GM12801 (cell line): ENCODE data around the gene CLTA.

Source experiments
- TF ChIP-seq, protein P1 (sequence below): IDR thresholded peaks from one replicate; pipeline ENCODE4 v1.5.1; 2011; ENCODE audit warnings: control low read depth; ENCODE audit not compliant: insufficient read length; ENCODE audit errors: extremely low read depth

Gene CLTA

DNA sequence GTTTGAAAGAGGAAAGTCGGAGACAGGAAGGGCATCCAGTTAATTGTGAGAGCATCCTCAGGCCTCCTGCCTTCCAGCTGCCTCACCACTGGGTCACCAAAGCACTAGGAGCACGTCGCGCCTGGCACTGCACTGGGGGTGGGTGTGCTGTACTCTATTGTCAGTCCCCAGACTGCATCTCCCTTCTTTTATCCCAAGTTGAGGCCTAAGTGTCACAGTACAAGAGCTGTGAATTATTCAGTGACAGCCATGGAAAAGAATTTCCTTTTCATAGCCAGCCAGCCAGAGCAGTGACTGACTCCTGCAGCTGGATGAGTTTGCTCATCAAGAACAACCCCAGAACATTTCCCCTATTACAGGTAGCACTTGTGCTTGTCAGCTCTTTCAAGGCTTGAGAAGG, 16.3 kb downstream of the CLTA start:
- TF ChIP-seq, protein P1, sequence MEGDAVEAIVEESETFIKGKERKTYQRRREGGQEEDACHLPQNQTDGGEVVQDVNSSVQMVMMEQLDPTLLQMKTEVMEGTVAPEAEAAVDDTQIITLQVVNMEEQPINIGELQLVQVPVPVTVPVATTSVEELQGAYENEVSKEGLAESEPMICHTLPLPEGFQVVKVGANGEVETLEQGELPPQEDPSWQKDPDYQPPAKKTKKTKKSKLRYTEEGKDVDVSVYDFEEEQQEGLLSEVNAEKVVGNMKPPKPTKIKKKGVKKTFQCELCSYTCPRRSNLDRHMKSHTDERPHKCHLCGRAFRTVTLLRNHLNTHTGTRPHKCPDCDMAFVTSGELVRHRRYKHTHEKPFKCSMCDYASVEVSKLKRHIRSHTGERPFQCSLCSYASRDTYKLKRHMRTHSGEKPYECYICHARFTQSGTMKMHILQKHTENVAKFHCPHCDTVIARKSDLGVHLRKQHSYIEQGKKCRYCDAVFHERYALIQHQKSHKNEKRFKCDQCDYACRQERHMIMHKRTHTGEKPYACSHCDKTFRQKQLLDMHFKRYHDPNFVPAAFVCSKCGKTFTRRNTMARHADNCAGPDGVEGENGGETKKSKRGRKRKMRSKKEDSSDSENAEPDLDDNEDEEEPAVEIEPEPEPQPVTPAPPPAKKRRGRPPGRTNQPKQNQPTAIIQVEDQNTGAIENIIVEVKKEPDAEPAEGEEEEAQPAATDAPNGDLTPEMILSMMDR = no peak

DNA sequence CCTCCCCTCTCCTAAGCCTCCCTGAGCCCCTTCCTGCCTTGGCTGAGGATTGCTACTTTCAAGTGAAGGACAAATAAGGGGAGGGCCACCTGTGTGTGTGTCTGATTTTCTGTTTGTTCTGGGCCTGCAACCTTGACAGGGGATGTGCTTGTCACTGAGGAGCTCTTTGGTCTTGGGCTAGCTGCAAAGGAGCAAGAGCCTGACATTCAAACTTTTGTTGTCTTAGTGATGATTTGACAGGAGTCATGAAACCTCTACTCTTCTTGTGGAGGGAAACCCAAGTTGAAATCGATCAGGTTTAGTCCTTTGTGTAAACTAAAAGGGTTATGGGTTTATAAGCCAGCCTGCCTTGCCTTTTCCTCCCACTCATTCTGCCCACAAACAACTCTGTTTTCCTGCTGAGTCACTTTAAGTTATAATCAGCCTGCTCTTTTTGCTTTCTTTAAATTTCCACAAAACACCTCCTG, 16.9 kb downstream of the CLTA start:
- TF ChIP-seq, protein P1 = no peak

DNA sequence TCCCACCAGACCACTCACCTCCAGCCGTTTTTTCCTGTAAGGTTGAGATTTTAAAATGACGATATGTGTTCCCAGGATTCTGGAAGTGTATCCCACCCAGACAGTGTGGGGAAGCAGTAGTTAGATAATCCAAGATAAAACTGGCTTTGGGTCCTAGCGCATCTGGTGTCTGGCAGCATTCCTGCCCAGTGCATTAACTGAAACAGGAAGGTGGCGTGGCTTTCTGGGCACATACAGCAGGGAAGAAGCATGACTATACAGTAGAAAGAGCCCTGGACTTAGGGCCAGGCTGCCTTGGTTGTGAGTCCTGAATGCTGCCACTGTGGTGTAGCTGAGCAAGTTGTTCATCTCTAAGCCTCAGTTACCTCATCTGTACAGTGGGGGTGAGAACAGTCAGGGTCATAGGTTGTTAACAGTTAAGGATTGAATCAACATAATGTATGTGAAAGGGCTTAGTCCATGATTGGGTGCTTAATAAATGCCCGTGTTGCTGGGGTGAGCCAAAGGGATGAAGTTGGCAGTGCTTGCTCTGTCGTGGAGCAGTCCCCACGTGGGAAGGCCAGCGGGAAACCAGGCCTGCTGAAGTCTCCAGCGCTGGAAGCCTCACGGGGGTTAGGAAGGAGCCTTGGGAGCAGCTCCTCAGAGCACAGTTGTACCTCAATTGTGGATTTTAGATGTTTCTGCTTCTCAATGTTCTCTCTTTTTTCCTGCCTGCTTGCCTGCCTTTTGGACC, 18.0 kb downstream of the CLTA start:
- TF ChIP-seq, protein P1 = no peak

DNA sequence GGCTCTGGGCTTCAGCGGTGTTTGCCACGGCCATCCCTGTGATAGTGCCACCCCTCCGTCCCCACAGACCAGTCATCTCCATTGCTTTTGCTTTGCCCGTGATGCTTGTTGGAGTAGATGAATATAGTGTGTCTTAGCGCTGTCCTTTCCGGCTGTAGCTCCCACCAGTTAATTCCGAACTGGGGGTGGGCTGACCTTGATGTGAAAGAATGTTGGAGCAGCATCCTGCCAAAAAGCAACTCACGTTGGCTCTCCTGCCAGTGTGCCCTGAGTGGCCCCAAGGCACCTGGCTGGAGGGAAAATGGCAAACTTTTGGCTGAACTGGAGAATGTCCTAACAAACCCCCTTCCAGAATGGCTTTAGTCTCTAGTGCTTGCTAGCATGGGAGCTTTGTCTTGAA, 20.0 kb downstream of the CLTA start:
- TF ChIP-seq, protein P1 = no peak

DNA sequence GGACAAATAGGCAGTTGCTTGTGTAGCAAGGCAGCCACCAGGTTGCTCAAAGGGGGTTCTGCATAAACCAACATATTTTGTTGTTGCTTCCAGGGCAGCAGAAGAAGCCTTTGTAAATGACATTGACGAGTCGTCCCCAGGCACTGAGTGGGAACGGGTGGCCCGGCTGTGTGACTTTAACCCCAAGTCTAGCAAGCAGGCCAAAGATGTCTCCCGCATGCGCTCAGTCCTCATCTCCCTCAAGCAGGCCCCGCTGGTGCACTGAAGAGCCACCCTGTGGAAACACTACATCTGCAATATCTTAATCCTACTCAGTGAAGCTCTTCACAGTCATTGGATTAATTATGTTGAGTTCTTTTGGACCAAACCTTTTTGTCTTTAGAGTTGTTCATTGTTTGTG, 20.8 kb downstream of the CLTA start:
- TF ChIP-seq, protein P1 = no peak

DNA sequence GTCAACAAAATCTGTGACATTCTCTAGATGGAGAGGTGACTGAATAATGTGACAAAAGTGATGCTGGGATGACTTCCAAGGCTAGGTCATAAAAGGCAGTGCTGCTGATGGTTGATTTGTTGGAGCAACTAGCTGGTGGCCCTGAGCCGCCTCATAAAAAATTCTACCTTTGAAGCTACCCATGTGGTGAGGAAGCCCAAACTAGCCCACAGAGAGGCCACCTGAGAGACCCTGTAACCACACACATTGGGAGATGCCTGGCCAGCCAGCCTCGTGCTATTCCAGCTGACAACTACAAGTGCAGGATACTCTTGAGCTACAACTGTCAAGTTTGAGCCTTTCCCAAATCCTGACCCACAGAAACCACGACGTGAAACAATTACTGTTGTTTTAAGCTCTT, 22.7 kb downstream of the CLTA start:
- TF ChIP-seq, protein P1 = no peak

DNA sequence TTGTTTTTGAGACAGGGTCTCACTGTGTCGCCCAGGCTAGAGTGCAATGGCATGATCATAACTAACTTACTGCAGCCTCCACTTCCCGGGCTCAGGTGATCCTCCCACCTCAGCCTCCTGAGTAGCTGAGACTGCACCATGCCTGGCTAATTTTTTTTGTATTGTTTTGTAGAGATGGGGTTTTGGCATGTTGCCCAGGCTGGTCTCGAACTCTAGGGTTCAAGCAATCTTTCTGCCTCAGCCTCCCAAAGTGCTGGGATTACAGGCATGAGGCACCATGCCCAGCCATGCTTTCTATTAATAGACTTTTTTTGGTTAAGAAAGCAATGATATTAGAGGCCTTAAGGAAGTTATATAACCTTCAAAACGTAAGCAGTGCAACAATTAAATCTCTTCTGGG, 23.3 kb downstream of the CLTA start:
- TF ChIP-seq, protein P1 = no peak
